ENCODE results near the gene E4F1. TPM values are rescaled to one million over a fixed set of nuclear protein-coding genes. Genes with fewer than 3 reads are reported as not detected.

The E4F1 gene
- total and polyA plus RNA-seq, 10 of the 15 experiments (the other 5 are each of a cell fraction or from before 2014, with no cell fraction given) = 0.23 to 36.5 (median 14.5) TPM

- Histone ChIP-seq H3K4me2 (ENCODE audit: control insufficient read depth, insufficient read depth) (no peak overlapping the region), H3K9me3 (replicated peaks; ENCODE audit: control insufficient read depth, insufficient read depth, low read length) (no peaks in the 10 kb centered on the region), H3K27ac (ENCODE audit: control insufficient read depth, insufficient read depth) (no peak overlapping the region), H4K20me1 (ENCODE audit: control insufficient read depth, insufficient read depth) (no peaks in the 10 kb centered on the region), H3K36me3 (ENCODE audit: control insufficient read depth in 2 of 2, insufficient read depth in 2 of 2, low read length in 1 of 2) (peaks cover 0 to 24% of the 10 kb centered on the region in 2 experiments; a peak in 2 of 4 replicates), H3K27me3 (replicated peaks in 1 of 2; ENCODE audit: control insufficient read depth in 2 of 2, insufficient read depth in 2 of 2, low read length in 1 of 2) (no peaks in the 10 kb centered on the region), H3K4me3 (no peak overlapping the region), H3K4me1 (ENCODE audit: control insufficient read depth, insufficient read depth, low read length) (no peaks in the 10 kb centered on the region), H2AFZ (ENCODE audit: control insufficient read depth, low read depth, low read length) (no peak overlapping the region), H3K9ac (ENCODE audit: control insufficient read depth, insufficient read depth, low read length) (no peak overlapping the region), H3K79me2 (ENCODE audit: control insufficient read depth, insufficient read depth, low read length) (no peaks in the 10 kb centered on the region)
- in situ Hi-C loops (cut with MboI) = no loop called here
- ChIA-PET POLR2A (no interaction called here), CTCF (no interaction called here), RAD21 (ENCODE audit: unreplicated experiment) (no interaction called here), SMC1A (ENCODE audit: uncharacterized antibody, unreplicated experiment) (no interaction called here)
- WGBS (ENCODE audit: insufficient coverage, insufficient replicate concordance, low lambda C conversion rate, missing lambda C conversion rate) = 95% methylated on average over 11 of the region's 11 CpGs
- no peak for FAIRE-seq
- BruUV-seq (replicated peaks) = no TSS peak
- TF ChIP-seq BCL3 (IDR thresholded peaks at IDR 0.05; ENCODE audit: borderline replicate concordance, insufficient read depth, low read depth, low read length, poor library complexity, severe bottlenecking) (no peak), MAX (IDR thresholded peaks at IDR 0.05; ENCODE audit: low read depth, low read length) (no peak), SIN3A (IDR thresholded peaks at IDR 0.05; ENCODE audit: low read depth, low read length) (no peak), BCLAF1 (IDR thresholded peaks at IDR 0.05) (no peak), SMAD5 (IDR thresholded peaks at IDR 0.05; ENCODE audit: low read depth) (no peak), PAX8 (IDR thresholded peaks at IDR 0.05) (no peak), SPI1 (IDR thresholded peaks at IDR 0.05; ENCODE audit: borderline replicate concordance, insufficient read depth, low read depth, low read length) (no peak), RUNX3 (IDR thresholded peaks at IDR 0.05; ENCODE audit: low read length) (no peak), RB1 (IDR thresholded peaks at IDR 0.05; ENCODE audit: borderline replicate concordance) (no peak), IRF3 (IDR thresholded peaks at IDR 0.05) (no peak), EP300 (IDR thresholded peaks at IDR 0.05; ENCODE audit: borderline replicate concordance in 1 of 2, control insufficient read depth in 1 of 2, low read depth in 2 of 2, low read length in 2 of 2) (no peak), CHD2 (IDR thresholded peaks at IDR 0.05; ENCODE audit: borderline replicate concordance, low read depth, low read length) (no peak), RFX5 (IDR thresholded peaks at IDR 0.05; ENCODE audit: low read depth, low read length) (no peak), MEF2B (IDR thresholded peaks at IDR 0.05; ENCODE audit: partially characterized antibody, poor library complexity, severe bottlenecking) (no peak), MLLT1 (IDR thresholded peaks at IDR 0.05) (no peak), SMAD1 (IDR thresholded peaks at IDR 0.05; ENCODE audit: low read depth, partially characterized antibody) (no peak), DPF2 (IDR thresholded peaks at IDR 0.05) (no peak), YBX1 (IDR thresholded peaks at IDR 0.05) (no peak), NR2F1 (conservative IDR thresholded peaks at IDR 0.05) (no peak), HDGF (IDR thresholded peaks at IDR 0.05) (no peak)
- no peak for DNase-seq (ENCODE audit: low read depth, low spot score)
- no peak for ATAC-seq
- intact Hi-C loops (cut with micrococcal nuclease; ENCODE audit: unreplicated experiment) = no loop called here
Observed at GRCh38 chr16:2242598-2242997, 19.2 kb downstream of the E4F1 start.
